WERI-Rb-1 (cell line): ENCODE data around the gene KCNT1.

ENCODE experiments used
- DNase-seq: peaks from one replicate; pipeline ENCODE4 v3.0.0-alpha.2; 2020
- H3K27ac ChIP-seq: fragments of 250-450 bp; sonication (Bioruptor Pico); 2 replicates; pipeline ENCODE4 v1.5.1; 2020; ENCODE audit warnings: mild to moderate bottlenecking, moderate library complexity
- H3K27me3 ChIP-seq: fragments of 250-450 bp; sonication (Bioruptor Pico); 2 replicates; pipeline ENCODE4 v1.5.1; 2021; ENCODE audit warnings: mild to moderate bottlenecking, low read depth, moderate library complexity; ENCODE audit not compliant: insufficient read depth, severe bottlenecking
- H3K36me3 ChIP-seq: fragments of 250-450 bp; sonication (Bioruptor Pico); 2 replicates; pipeline ENCODE4 v1.5.1; 2020; ENCODE audit warnings: mild to moderate bottlenecking, moderate library complexity
- H3K4me3 ChIP-seq: 2 replicates; pipeline ENCODE4 v1.5.1; 2011; ENCODE audit warnings: low read depth, mild to moderate bottlenecking, control low read depth, low read length
- H3K9me3 ChIP-seq: fragments of 250-450 bp; sonication (Bioruptor Pico); 2 replicates; pipeline ENCODE4 v1.5.1; 2021; ENCODE audit warnings: mild to moderate bottlenecking, moderate library complexity; ENCODE audit not compliant: severe bottlenecking
- CTCF ChIP-seq: IDR thresholded peaks from 2 replicates; pipeline ENCODE4 v1.5.1; 2011; ENCODE audit warnings: low read depth, mild to moderate bottlenecking, control low read depth, inconsistent platforms, low read length

The KCNT1 gene

GRCh38 chr9:135830496-135830895 is 128.5 kb downstream of the KCNT1 start:
- no peak for DNase-seq
- no peaks in the 10 kb centered on the region for H3K27me3 ChIP-seq
- TF ChIP-seq CTCF = no peak
- H3K4me3 ChIP-seq = no peak overlapping the region
- H3K9me3 ChIP-seq = no peaks in the 10 kb centered on the region
- H3K36me3 ChIP-seq = peaks cover 40% of the 10 kb centered on the region
- no peak overlapping the region for H3K27ac ChIP-seq

- H3K27me3 ChIP-seq = no peaks in the 10 kb centered on the region
- H3K9me3 ChIP-seq = no peaks in the 10 kb centered on the region
- no peak overlapping the region for H3K27ac ChIP-seq
- TF ChIP-seq CTCF = no peak
- peaks cover 27% of the 10 kb centered on the region for H3K36me3 ChIP-seq
- DNase-seq = no peak
- no peak overlapping the region for H3K4me3 ChIP-seq
Measured at GRCh38 chr9:135833864-135834263, 131.9 kb downstream of the KCNT1 start.

- Histone ChIP-seq H3K27me3 (no peaks in the 10 kb centered on the region), H3K27ac (no peak overlapping the region)
- TF ChIP-seq CTCF = no peak
Measured at GRCh38 chr9:135835131-135835530, 133.1 kb downstream of the KCNT1 start.

GRCh38 chr9:135839516-135839915 is 137.5 kb downstream of the KCNT1 start:
- no peak for TF ChIP-seq CTCF
- Histone ChIP-seq H3K4me3 (no peak overlapping the region), H3K9me3 (no peaks in the 10 kb centered on the region), H3K27ac (no peak overlapping the region), H3K36me3 (peaks cover 41% of the 10 kb centered on the region), H3K27me3 (no peaks in the 10 kb centered on the region)
- no peak for DNase-seq

More at GRCh38 chr9:135835131-135835530, 133.1 kb downstream of the KCNT1 start:
- peaks cover 30% of the 10 kb centered on the region for H3K36me3 ChIP-seq
- no peak overlapping the region for H3K4me3 ChIP-seq
- H3K9me3 ChIP-seq = no peaks in the 10 kb centered on the region
- no peak for DNase-seq

- Histone ChIP-seq H3K9me3 (no peaks in the 10 kb centered on the region), H3K4me3 (no peak overlapping the region), H3K27ac (no peak overlapping the region), H3K27me3 (no peaks in the 10 kb centered on the region), H3K36me3 (peaks cover 40% of the 10 kb centered on the region)
- no peak for DNase-seq
- no peak for TF ChIP-seq CTCF
Measured at GRCh38 chr9:135840107-135840506, 138.1 kb downstream of the KCNT1 start.

GRCh38 chr9:135840539-135840938 is 138.6 kb downstream of the KCNT1 start:
- DNase-seq = no peak
- H3K36me3 ChIP-seq = peaks cover 37% of the 10 kb centered on the region
- no peaks in the 10 kb centered on the region for H3K9me3 ChIP-seq
- H3K27ac ChIP-seq = no peak overlapping the region
- H3K4me3 ChIP-seq = no peak overlapping the region
- H3K27me3 ChIP-seq = no peaks in the 10 kb centered on the region
- no peak for TF ChIP-seq CTCF
